Measurements from ENCODE around the gene COPG1. TPM values are rescaled to one million over a fixed set of nuclear protein-coding genes. Genes with fewer than 3 reads are reported as not detected.

COPG1 gene
- total RNA-seq, 1 experiment from 2014 or later = 225 TPM

DNA sequence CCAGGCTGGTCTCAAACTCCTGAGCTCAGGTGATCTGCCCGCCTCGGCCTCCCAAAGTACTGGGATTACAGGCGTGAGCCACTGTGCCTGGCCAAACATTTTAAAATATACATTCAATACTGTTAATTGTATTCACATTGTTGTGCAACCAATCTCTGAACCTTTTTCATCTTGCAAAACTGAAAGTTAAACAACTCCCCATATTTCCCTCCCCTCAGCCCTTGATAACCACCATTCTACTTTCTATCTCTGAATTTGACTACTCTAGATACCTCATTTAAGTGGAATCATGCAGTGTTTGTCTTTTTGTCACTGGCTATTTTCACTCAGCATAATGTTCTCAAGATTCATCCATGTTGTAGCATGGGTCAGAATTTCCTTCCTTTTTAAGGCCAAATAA is 59.2 kb downstream of the COPG1 start:
- intact Hi-C loops (cut with micrococcal nuclease; ENCODE audit: unreplicated experiment) (no loop called here), in situ Hi-C loops (cut with HindIII; ENCODE audit: low pct_unique_long_range_greater_than_20kb, low sequenced_read_pairs) (no loop called here)
- no peak overlapping the region for H3K4me3 ChIP-seq (ENCODE audit: low read depth in 2 of 2, low read length in 2 of 2)
- BruUV-seq (replicated peaks) = no TSS peak
- H3K36me3 ChIP-seq (ENCODE audit: control insufficient read depth, insufficient read depth, low read length) = no peaks in the 10 kb centered on the region; the same call in 1 of the 2 replicates
- no peaks in the 10 kb centered on the region for H3K27me3 ChIP-seq (ENCODE audit: control insufficient read depth, insufficient read depth, low read length)
- ATAC-seq = no peak
- TF ChIP-seq, protein P1, sequence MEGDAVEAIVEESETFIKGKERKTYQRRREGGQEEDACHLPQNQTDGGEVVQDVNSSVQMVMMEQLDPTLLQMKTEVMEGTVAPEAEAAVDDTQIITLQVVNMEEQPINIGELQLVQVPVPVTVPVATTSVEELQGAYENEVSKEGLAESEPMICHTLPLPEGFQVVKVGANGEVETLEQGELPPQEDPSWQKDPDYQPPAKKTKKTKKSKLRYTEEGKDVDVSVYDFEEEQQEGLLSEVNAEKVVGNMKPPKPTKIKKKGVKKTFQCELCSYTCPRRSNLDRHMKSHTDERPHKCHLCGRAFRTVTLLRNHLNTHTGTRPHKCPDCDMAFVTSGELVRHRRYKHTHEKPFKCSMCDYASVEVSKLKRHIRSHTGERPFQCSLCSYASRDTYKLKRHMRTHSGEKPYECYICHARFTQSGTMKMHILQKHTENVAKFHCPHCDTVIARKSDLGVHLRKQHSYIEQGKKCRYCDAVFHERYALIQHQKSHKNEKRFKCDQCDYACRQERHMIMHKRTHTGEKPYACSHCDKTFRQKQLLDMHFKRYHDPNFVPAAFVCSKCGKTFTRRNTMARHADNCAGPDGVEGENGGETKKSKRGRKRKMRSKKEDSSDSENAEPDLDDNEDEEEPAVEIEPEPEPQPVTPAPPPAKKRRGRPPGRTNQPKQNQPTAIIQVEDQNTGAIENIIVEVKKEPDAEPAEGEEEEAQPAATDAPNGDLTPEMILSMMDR (IDR thresholded peaks at IDR 0.05) = no peak
- TF ChIP-seq POLR2AphosphoS5 (IDR thresholded peaks at IDR 0.05; ENCODE audit: low read depth, low read length) (no peak), SIN3A (IDR thresholded peaks at IDR 0.05; ENCODE audit: borderline replicate concordance, insufficient read depth, low read depth, low read length) (no peak), TCF7L2 (IDR thresholded peaks at IDR 0.05; ENCODE audit: low read depth, low read length) (no peak)
- TF ChIP-seq, protein P2, sequence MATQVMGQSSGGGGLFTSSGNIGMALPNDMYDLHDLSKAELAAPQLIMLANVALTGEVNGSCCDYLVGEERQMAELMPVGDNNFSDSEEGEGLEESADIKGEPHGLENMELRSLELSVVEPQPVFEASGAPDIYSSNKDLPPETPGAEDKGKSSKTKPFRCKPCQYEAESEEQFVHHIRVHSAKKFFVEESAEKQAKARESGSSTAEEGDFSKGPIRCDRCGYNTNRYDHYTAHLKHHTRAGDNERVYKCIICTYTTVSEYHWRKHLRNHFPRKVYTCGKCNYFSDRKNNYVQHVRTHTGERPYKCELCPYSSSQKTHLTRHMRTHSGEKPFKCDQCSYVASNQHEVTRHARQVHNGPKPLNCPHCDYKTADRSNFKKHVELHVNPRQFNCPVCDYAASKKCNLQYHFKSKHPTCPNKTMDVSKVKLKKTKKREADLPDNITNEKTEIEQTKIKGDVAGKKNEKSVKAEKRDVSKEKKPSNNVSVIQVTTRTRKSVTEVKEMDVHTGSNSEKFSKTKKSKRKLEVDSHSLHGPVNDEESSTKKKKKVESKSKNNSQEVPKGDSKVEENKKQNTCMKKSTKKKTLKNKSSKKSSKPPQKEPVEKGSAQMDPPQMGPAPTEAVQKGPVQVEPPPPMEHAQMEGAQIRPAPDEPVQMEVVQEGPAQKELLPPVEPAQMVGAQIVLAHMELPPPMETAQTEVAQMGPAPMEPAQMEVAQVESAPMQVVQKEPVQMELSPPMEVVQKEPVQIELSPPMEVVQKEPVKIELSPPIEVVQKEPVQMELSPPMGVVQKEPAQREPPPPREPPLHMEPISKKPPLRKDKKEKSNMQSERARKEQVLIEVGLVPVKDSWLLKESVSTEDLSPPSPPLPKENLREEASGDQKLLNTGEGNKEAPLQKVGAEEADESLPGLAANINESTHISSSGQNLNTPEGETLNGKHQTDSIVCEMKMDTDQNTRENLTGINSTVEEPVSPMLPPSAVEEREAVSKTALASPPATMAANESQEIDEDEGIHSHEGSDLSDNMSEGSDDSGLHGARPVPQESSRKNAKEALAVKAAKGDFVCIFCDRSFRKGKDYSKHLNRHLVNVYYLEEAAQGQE (IDR thresholded peaks at IDR 0.05; ENCODE audit: insufficient read depth in 1 of 2, low read depth in 2 of 2, low read length in 1 of 2) = no peak
- ChIA-PET POLR2A (interaction anchor here (0.5 kb wide), 1 partner anchor 406 kb away, joined by 3 read pairs; no protein-coding TSS in a partner anchor), CTCF (no interaction called here)
- H3K9me3 ChIP-seq (ENCODE audit: control insufficient read depth, insufficient read depth, low read depth, low read length) = no peaks in the 10 kb centered on the region
- H3K4me1 ChIP-seq (ENCODE audit: control insufficient read depth, insufficient read depth, low read length) = no peaks in the 10 kb centered on the region
- DNase-seq (ENCODE audit: low read depth, low spot score) = no peak
- no peak overlapping the region for H3K27ac ChIP-seq (ENCODE audit: low read length)

DNA sequence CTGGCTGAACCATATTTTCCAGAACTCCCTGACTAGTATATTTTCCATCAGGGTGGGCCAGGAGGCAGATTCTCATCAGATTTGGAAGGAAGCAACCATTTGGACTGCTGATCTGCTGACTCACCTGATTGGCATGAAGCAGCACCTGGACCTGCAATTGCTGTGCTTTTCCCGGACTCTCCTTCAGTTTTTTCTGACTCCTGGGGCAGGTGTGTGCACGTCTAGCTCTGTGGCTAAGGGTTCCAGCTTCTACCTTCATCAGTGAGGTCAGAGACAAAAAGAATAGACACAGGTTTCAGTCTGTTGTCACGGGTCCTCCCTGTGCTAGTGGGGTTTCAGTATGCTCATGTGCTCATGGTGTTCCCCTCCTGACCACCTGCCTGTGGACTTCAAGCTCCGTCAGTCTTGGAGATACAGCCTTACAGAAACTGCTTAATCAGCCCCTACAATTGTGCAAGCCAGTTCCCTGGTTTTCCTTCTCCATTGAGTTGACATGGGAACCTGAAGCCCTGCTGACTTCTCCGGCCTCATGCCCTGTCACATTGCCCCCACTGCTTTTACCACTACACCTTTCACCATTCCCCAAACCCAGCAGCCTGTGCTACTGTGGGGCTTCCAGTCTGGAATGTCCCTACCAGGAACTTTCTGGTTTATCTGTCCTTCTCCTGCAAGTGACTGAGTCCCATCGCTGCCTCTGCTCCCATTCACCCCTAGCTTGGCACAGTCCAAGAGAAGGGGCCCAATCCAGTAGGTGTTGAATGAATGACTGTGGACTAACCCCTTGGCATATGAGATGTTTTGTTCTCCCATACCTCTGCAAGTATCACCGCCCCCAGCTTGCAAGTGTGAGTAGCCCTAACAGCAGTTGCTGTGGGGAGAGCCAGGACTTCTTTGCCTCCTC is 61.0 kb downstream of the COPG1 start:
- no peaks in the 10 kb centered on the region for H3K27me3 ChIP-seq (ENCODE audit: control insufficient read depth, insufficient read depth, low read length)
- POLR2A ChIA-PET = interaction anchor here (0.8 kb wide), 1 partner anchor 130 kb away, joined by 3 read pairs; the partner anchor contains the start of genes IFT122 and MBD4
- TF ChIP-seq TCF7L2 (IDR thresholded peaks at IDR 0.05; ENCODE audit: low read depth, low read length) = no peak
- TF ChIP-seq SIN3A (IDR thresholded peaks at IDR 0.05; ENCODE audit: borderline replicate concordance, insufficient read depth, low read depth, low read length) = no peak
- TF ChIP-seq, protein P1 (IDR thresholded peaks at IDR 0.05) = no peak
- TF ChIP-seq, protein P2 (IDR thresholded peaks at IDR 0.05; ENCODE audit: insufficient read depth in 1 of 2, low read depth in 2 of 2, low read length in 1 of 2) = no peak
- TF ChIP-seq POLR2AphosphoS5 (IDR thresholded peaks at IDR 0.05; ENCODE audit: low read depth, low read length) = no peak
- no peaks in the 10 kb centered on the region for H3K9me3 ChIP-seq (ENCODE audit: control insufficient read depth, insufficient read depth, low read depth, low read length)
- H3K36me3 ChIP-seq (ENCODE audit: control insufficient read depth, insufficient read depth, low read length) = no peaks in the 10 kb centered on the region
- BruUV-seq (replicated peaks) = no TSS peak
- H3K27ac ChIP-seq (ENCODE audit: low read length) = no peak overlapping the region
- in situ Hi-C loops (cut with HindIII; ENCODE audit: low pct_unique_long_range_greater_than_20kb, low sequenced_read_pairs) = no loop called here
- DNase-seq (ENCODE audit: low read depth, low spot score) (no peak), ATAC-seq (no peak)
- CTCF ChIA-PET = interaction anchor here (1.1 kb wide), 1 partner anchor 340 kb away, joined by 4 read pairs; no protein-coding TSS in a partner anchor
- H3K4me3 ChIP-seq (ENCODE audit: low read depth in 2 of 2, low read length in 2 of 2) = no peak overlapping the region
- intact Hi-C loops (cut with micrococcal nuclease; ENCODE audit: unreplicated experiment) = no loop called here
- peaks cover 9% of the 10 kb centered on the region for H3K4me1 ChIP-seq (ENCODE audit: control insufficient read depth, insufficient read depth, low read length)

All from Panc1 (cell line).